GM21390 (cell line): ENCODE measurements around the gene ACACA.
"Not testable (repeated sequence)": the region's sequence is repeated elsewhere in the genome, so short reads cannot be mapped to it uniquely, and the experiment has no call there.

Experiments used
- ATAC-seq: cut with Tn5 transposase; IDR thresholded peaks from one replicate; pipeline ENCODE4 v1.9.1; 2021; ENCODE audit not compliant: unreplicated experiment

The ACACA gene

GRCh38 chr17:37082311-37082860, 324.2 kb downstream of the ACACA start:
- no peak for ATAC-seq

- no peak for ATAC-seq
Observed at GRCh38 chr17:37081287-37081686, 325.3 kb downstream of the ACACA start.

- ATAC-seq, result no peak
Observed at GRCh38 chr17:37079735-37080134, 326.9 kb downstream of the ACACA start.

- no peak for ATAC-seq
Observed at GRCh38 chr17:37079065-37079708, 327.4 kb downstream of the ACACA start.

GRCh38 chr17:37073464-37073863, 333.2 kb downstream of the ACACA start:
- ATAC-seq, result not testable (repeated sequence)

- ATAC-seq, result no peak
Observed at GRCh38 chr17:37069087-37069486, 337.5 kb downstream of the ACACA start.

GRCh38 chr17:37068266-37068665, 338.4 kb downstream of the ACACA start:
- no peak for ATAC-seq

GRCh38 chr17:37067555-37068111, 339.0 kb downstream of the ACACA start:
- no peak for ATAC-seq

GRCh38 chr17:37066322-37067255, 340.0 kb downstream of the ACACA start:
- ATAC-seq, result no peak

GRCh38 chr17:37065486-37066321, 340.9 kb downstream of the ACACA start:
- no peak for ATAC-seq

- ATAC-seq, result no peak
Observed at GRCh38 chr17:37064956-37065355, 341.7 kb downstream of the ACACA start.

GRCh38 chr17:37064206-37064605, 342.4 kb downstream of the ACACA start:
- no peak for ATAC-seq

GRCh38 chr17:37062021-37062420, 344.6 kb downstream of the ACACA start:
- ATAC-seq, result no peak

GRCh38 chr17:37060928-37061327, 345.7 kb downstream of the ACACA start:
- ATAC-seq, result no peak

GRCh38 chr17:37060094-37060493, 346.5 kb downstream of the ACACA start:
- ATAC-seq, result no peak

- ATAC-seq, result no peak
Observed at GRCh38 chr17:37059493-37059892, 347.1 kb downstream of the ACACA start.

- ATAC-seq, result no peak
Observed at GRCh38 chr17:37056622-37057021, 350.0 kb downstream of the ACACA start.

GRCh38 chr17:37054894-37055293, 351.7 kb downstream of the ACACA start:
- ATAC-seq, result no peak

- no peak for ATAC-seq
Observed at GRCh38 chr17:37052450-37052849, 354.2 kb downstream of the ACACA start.

GRCh38 chr17:37051833-37052232, 354.8 kb downstream of the ACACA start:
- no peak for ATAC-seq

- ATAC-seq, result no peak
Observed at GRCh38 chr17:37051381-37051780, 355.3 kb downstream of the ACACA start.
